Stomach (tissue), 4 donors: ENCODE measurements around the gene NREP.

Experiments used
- EP300 ChIP-seq: sonication (generic); formaldehyde crosslinking; IDR thresholded peaks from one replicate; pipeline ENCODE4 v1.6.1; 2017; ENCODE audit warnings: antibody characterized with exemption
- POLR2A ChIP-seq, 4 donors: fragments of 450-650 bp; IDR thresholded peaks; one replicate each; pipeline ENCODE4 v1.6.1; 2016; ENCODE audit warnings: antibody characterized with exemption in 4 of 4, control low read depth in 2 of 4, mild to moderate bottlenecking in 1 of 4, moderate library complexity in 1 of 4
- TF ChIP-seq, protein P1 (sequence below), 7 experiments: fragments of 450-650 bp in 4 of 7; fragments of 200-600 bp in 3 of 7; sonication (generic) in 3 of 7; IDR thresholded peaks; one replicate each; pipeline ENCODE4 v1.5.1; 2016 to 2019; ENCODE audit warnings: antibody characterized with exemption in 7 of 7, control low read depth in 2 of 7, mild to moderate bottlenecking in 1 of 7

DNA sequence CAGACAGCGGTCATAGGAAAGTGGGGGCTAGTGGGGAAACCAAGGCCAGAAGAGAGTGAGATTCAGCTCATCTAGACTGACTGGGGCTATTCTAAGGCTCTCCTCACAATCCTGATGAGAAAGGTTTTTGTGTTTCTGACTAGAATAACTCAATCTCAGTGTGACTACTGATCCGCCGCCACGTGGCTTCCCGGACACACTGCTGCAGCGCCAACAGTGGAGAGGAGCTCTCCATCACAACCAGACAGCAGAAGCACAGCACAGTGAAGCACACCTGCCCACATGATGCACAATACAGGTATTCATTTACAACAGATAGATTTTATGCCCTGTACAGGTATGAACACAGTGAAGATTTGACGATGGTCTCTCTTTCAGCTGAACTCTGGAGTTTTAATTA lies 25.4 kb downstream of the NREP start:
- TF ChIP-seq, protein P1, sequence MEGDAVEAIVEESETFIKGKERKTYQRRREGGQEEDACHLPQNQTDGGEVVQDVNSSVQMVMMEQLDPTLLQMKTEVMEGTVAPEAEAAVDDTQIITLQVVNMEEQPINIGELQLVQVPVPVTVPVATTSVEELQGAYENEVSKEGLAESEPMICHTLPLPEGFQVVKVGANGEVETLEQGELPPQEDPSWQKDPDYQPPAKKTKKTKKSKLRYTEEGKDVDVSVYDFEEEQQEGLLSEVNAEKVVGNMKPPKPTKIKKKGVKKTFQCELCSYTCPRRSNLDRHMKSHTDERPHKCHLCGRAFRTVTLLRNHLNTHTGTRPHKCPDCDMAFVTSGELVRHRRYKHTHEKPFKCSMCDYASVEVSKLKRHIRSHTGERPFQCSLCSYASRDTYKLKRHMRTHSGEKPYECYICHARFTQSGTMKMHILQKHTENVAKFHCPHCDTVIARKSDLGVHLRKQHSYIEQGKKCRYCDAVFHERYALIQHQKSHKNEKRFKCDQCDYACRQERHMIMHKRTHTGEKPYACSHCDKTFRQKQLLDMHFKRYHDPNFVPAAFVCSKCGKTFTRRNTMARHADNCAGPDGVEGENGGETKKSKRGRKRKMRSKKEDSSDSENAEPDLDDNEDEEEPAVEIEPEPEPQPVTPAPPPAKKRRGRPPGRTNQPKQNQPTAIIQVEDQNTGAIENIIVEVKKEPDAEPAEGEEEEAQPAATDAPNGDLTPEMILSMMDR (IDR thresholded peaks at IDR 0.05) = no peak
- TF ChIP-seq POLR2A (IDR thresholded peaks at IDR 0.05) (no peak), EP300 (no peak)
